Tibial nerve (tissue), 4 donors: ENCODE data around the gene COX14.

Source experiments
- CTCF ChIP-seq, 5 experiments: fragments of 200-600 bp in 3 of 5; fragments of 450-650 bp in 2 of 5; sonication (generic) in 3 of 5; IDR thresholded peaks; one replicate each; pipeline ENCODE4 v1.5.1; 2016 to 2019; ENCODE audit warnings: antibody characterized with exemption in 5 of 5, mild to moderate bottlenecking in 3 of 5, moderate library complexity in 2 of 5
- EP300 ChIP-seq, 2 donors: sonication (generic); formaldehyde crosslinking; IDR thresholded peaks; one replicate each; pipeline ENCODE4 v1.6.1; 2017; ENCODE audit warnings: antibody characterized with exemption in 2 of 2, mild to moderate bottlenecking in 1 of 2
- POLR2A ChIP-seq, 2 donors: fragments of 450-650 bp; IDR thresholded peaks; one replicate each; pipeline ENCODE4 v1.6.1; 2017; ENCODE audit warnings: antibody characterized with exemption in 2 of 2, mild to moderate bottlenecking in 2 of 2, moderate library complexity in 2 of 2

DNA sequence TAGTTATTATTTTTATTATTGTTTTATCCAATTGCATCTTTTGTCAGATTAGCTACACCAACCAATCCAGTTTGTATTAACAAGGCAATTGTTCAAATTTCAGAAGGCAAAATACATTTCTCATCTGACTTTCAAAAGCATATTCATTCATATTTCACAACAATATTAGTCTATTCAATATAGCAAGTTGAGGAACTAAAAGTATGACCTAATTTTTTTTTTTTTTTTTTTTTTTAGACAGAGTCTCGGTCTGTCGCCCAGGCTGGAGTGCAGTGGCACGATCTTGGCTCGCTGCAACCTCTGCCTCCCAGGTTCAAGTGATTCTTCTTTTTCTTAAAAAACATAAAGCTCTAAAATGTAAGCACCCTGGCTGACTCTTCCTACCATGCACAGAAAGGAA is 17.3 kb downstream of the COX14 start:
- TF ChIP-seq CTCF (IDR thresholded peaks at IDR 0.05) (no peak), POLR2A (IDR thresholded peaks at IDR 0.05) (no peak), EP300 (IDR thresholded peaks at IDR 0.05) (no peak)
